Parathyroid adenoma (tissue), 2 donors: Measurements from ENCODE around the gene ZNF133.

Experiments used
- H2AFZ ChIP-seq: fragments of 300-600 bp; sonication (generic); one replicate; pipeline ENCODE4 v1.7.0; 2017; ENCODE audit warnings: antibody characterized with exemption, mild to moderate bottlenecking
- H3K27ac ChIP-seq: fragments of 300-600 bp; sonication (generic); one replicate; pipeline ENCODE4 v1.7.0; 2017
- H3K27me3 ChIP-seq: fragments of 300-600 bp; sonication (generic); one replicate; pipeline ENCODE4 v1.7.0; 2017; ENCODE audit warnings: low read length; ENCODE audit not compliant: control insufficient read depth, insufficient read depth
- H3K36me3 ChIP-seq: fragments of 300-600 bp; sonication (generic); one replicate; pipeline ENCODE4 v1.7.0; 2017; ENCODE audit warnings: low read length; ENCODE audit not compliant: control insufficient read depth, insufficient read depth
- H3K4me1 ChIP-seq: fragments of 300-600 bp; sonication (generic); one replicate; pipeline ENCODE4 v1.7.0; 2017; ENCODE audit warnings: control low read depth
- H3K4me2 ChIP-seq: fragments of 300-600 bp; sonication (generic); one replicate; pipeline ENCODE4 v1.7.0; 2017; ENCODE audit warnings: low read length
- H3K4me3 ChIP-seq: fragments of 300-600 bp; sonication (generic); one replicate; pipeline ENCODE4 v1.7.0; 2017; ENCODE audit warnings: low read depth, low read length
- H3K79me2 ChIP-seq: fragments of 300-600 bp; sonication (generic); one replicate; pipeline ENCODE4 v1.7.0; 2017; ENCODE audit warnings: control low read depth
- H3K9ac ChIP-seq: fragments of 300-600 bp; sonication (generic); one replicate; pipeline ENCODE4 v1.7.0; 2017; ENCODE audit warnings: mild to moderate bottlenecking
- H3K9me3 ChIP-seq: fragments of 300-600 bp; sonication (generic); one replicate; pipeline ENCODE4 v1.7.0; 2017; ENCODE audit warnings: low read length; ENCODE audit not compliant: control insufficient read depth
- TF ChIP-seq, protein P1 (sequence below): fragments of 300-600 bp; sonication (generic); IDR thresholded peaks from one replicate; pipeline ENCODE4 v1.7.0; 2017; ENCODE audit warnings: antibody characterized with exemption, mild to moderate bottlenecking
- donor health status: primary hyperparathyroidism.

ZNF133 gene

GRCh38 chr20:18258126-18258860 lies 30.0 kb upstream of the ZNF133 start:
- Histone ChIP-seq H2AFZ (no peak overlapping the region), H3K9ac (no peak overlapping the region), H3K36me3 (no peaks in the 10 kb centered on the region), H3K27ac (no peak overlapping the region), H3K79me2 (no peaks in the 10 kb centered on the region), H3K4me1 (no peaks in the 10 kb centered on the region), H3K27me3 (no peaks in the 10 kb centered on the region), H3K9me3 (no peaks in the 10 kb centered on the region), H3K4me3 (no peak overlapping the region), H3K4me2 (no peak overlapping the region)
- TF ChIP-seq, protein P1, sequence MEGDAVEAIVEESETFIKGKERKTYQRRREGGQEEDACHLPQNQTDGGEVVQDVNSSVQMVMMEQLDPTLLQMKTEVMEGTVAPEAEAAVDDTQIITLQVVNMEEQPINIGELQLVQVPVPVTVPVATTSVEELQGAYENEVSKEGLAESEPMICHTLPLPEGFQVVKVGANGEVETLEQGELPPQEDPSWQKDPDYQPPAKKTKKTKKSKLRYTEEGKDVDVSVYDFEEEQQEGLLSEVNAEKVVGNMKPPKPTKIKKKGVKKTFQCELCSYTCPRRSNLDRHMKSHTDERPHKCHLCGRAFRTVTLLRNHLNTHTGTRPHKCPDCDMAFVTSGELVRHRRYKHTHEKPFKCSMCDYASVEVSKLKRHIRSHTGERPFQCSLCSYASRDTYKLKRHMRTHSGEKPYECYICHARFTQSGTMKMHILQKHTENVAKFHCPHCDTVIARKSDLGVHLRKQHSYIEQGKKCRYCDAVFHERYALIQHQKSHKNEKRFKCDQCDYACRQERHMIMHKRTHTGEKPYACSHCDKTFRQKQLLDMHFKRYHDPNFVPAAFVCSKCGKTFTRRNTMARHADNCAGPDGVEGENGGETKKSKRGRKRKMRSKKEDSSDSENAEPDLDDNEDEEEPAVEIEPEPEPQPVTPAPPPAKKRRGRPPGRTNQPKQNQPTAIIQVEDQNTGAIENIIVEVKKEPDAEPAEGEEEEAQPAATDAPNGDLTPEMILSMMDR: no peak

GRCh38 chr20:18259730-18260129 lies 28.6 kb upstream of the ZNF133 start:
- Histone ChIP-seq H3K9me3 (no peaks in the 10 kb centered on the region), H3K36me3 (no peaks in the 10 kb centered on the region), H2AFZ (no peak overlapping the region), H3K79me2 (no peaks in the 10 kb centered on the region), H3K4me1 (no peaks in the 10 kb centered on the region), H3K27me3 (no peaks in the 10 kb centered on the region), H3K4me2 (no peak overlapping the region), H3K27ac (no peak overlapping the region), H3K4me3 (no peak overlapping the region), H3K9ac (no peak overlapping the region)
- TF ChIP-seq, protein P1: no peak

DNA sequence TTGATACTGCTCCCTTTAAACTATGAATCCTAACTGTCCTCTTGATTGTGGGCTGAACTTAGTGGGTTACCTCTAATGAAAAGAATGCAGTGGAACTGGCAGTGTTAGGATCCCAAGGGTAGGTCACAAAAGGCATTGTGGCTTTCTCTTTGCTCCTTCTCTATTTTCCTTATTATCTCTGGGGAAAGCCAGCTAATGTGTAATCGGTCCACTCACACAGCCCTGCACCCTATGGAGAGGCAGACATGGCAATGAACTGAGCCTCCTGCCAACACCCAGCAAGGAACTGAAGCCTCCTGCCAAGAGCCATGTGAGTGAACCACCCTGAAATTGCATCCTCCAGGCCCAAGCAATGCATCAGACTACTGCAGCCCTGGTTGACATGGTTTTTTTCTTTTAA lies 24.6 kb upstream of the ZNF133 start:
- no peak overlapping the region for H2AFZ ChIP-seq
- no peaks in the 10 kb centered on the region for H3K36me3 ChIP-seq
- no peaks in the 10 kb centered on the region for H3K27me3 ChIP-seq
- H3K9me3 ChIP-seq: no peaks in the 10 kb centered on the region
- H3K27ac ChIP-seq: no peak overlapping the region
- TF ChIP-seq, protein P1: no peak
- no peaks in the 10 kb centered on the region for H3K4me1 ChIP-seq
- H3K4me3 ChIP-seq: no peak overlapping the region
- no peak overlapping the region for H3K9ac ChIP-seq
- no peaks in the 10 kb centered on the region for H3K79me2 ChIP-seq
- no peak overlapping the region for H3K4me2 ChIP-seq

- Histone ChIP-seq H3K9me3 (no peaks in the 10 kb centered on the region), H3K27me3 (no peaks in the 10 kb centered on the region), H2AFZ (no peak overlapping the region), H3K4me2 (no peak overlapping the region), H3K9ac (no peak overlapping the region), H3K4me1 (no peaks in the 10 kb centered on the region), H3K27ac (no peak overlapping the region), H3K36me3 (no peaks in the 10 kb centered on the region), H3K79me2 (no peaks in the 10 kb centered on the region), H3K4me3 (no peak overlapping the region)
- TF ChIP-seq, protein P1: no peak
These were observed 22.9 kb upstream of the ZNF133 start for GRCh38 chr20:18265441-18265840.

DNA sequence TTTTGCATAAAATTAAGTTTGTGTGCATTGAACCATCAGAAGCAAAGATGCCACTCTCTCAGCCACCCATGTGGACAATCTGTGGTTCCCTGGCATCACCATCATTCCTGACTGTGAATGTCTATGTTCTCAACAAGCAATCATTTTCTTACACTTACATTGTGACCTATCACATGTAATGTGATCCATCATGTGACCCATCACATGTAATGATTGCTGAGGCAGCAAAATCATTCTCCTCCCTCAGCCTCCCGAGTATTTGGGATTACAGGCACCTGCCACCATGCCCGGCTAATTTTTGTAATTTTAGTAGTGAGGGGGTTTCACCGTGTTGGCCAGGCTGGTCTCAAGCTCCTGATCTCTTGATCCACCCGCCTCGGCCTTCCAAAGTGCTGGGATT lies 22.0 kb upstream of the ZNF133 start:
- Histone ChIP-seq H3K79me2 (no peaks in the 10 kb centered on the region), H3K27ac (no peak overlapping the region), H3K4me2 (no peak overlapping the region), H3K9ac (no peak overlapping the region), H3K27me3 (no peaks in the 10 kb centered on the region), H3K4me3 (no peak overlapping the region), H3K36me3 (no peaks in the 10 kb centered on the region), H2AFZ (no peak overlapping the region), H3K4me1 (no peaks in the 10 kb centered on the region), H3K9me3 (no peaks in the 10 kb centered on the region)
- TF ChIP-seq, protein P1: no peak
